ENCODE measurements around the gene ENC1.

DNA sequence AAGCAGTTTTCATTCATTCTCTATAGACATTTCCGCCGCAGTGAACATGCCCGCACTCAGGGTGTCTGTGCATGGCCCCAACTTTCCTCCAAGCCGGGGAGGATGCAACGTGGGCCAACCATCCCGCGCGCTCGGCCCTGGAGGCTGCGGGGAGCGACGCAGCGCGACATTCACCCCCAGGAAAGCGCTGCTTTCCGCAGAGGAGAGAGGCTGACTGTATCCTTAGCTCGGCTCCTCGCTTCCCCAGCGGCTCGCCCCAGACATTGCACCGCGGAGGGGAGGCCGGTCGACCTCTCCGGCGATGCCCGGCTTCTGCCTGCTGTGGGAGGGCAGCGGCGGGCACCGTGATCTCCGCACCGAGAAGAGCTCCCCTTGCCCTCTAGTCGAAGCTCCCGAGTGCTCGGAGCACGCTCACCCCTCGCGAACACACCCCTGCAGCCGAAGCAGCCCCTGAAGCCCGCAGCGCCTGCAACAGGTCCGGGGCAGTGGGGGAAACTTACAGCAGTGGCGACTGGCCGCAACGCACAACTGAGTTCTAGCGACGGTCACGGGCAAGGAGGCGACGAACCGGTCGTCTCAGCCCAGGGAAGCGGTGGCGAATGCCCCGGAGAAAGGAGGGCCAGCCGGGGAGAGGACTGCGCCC, 600 bp downstream of the ENC1 start:
- TF ChIP-seq, protein P1, sequence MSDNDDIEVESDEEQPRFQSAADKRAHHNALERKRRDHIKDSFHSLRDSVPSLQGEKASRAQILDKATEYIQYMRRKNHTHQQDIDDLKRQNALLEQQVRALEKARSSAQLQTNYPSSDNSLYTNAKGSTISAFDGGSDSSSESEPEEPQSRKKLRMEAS (IDR thresholded peaks at IDR 0.05; ENCODE audit: low read depth, low read length): no peak
- no peak for TF ChIP-seq CREB1 (IDR thresholded peaks at IDR 0.05; ENCODE audit: low read depth)
- TF ChIP-seq CTCF (IDR thresholded peaks at IDR 0.05 in 2 of 3, conservative IDR thresholded peaks at IDR 0.05 in 1 of 3; ENCODE audit: control insufficient read depth in 2 of 3, extremely low read depth in 1 of 3, insufficient read depth in 1 of 3, low read depth in 3 of 3, low read length in 3 of 3): peak in 2 of 3 experiments; percentile 19 to 44; a peak in 2 of 6 replicates
- no peak for TF ChIP-seq RCOR1 (conservative IDR thresholded peaks at IDR 0.05; ENCODE audit: low read depth, low read length)
- TF ChIP-seq ZNF592 (IDR thresholded peaks at IDR 0.05): no peak
- TF ChIP-seq EP300 (IDR thresholded peaks at IDR 0.05; ENCODE audit: borderline replicate concordance in 1 of 2, control insufficient read depth in 1 of 2, low read depth in 2 of 2, low read length in 2 of 2): no peak
- no peak for TF ChIP-seq RAD51 (IDR thresholded peaks at IDR 0.05)
- TF ChIP-seq ZNF384 (IDR thresholded peaks at IDR 0.05; ENCODE audit: borderline replicate concordance, low read depth, low read length): no peak
- TF ChIP-seq MTA3 (IDR thresholded peaks at IDR 0.05; ENCODE audit: borderline replicate concordance, low read length): no peak
- no peak for TF ChIP-seq EGR1 (IDR thresholded peaks at IDR 0.05; ENCODE audit: borderline replicate concordance in 1 of 2, low read depth in 2 of 2, low read length in 2 of 2)
- no peak for TF ChIP-seq USF2 (IDR thresholded peaks at IDR 0.05; ENCODE audit: borderline replicate concordance, low read depth, low read length)

Data from GM12878 (cell line).